BLaER1 treated with 17β-estradiol and CSF1 and Interleukin-3, amounts not matched to agents 10 nM and 100 nM (cell line): Measurements from ENCODE around the gene SCARB1.

Experiments
- H3K27ac ChIP-seq, 11 experiments: shearing (Covaris generic); formaldehyde crosslinking; 2 replicates each; pipeline ENCODE4 v1.8.1; 2022
- H3K27me3 ChIP-seq, 11 experiments: shearing (Covaris generic); formaldehyde crosslinking; 2 replicates each; pipeline ENCODE4 v1.8.1; 2022
- H3K36me3 ChIP-seq, 11 experiments: shearing (Covaris generic); formaldehyde crosslinking; 2 replicates each; pipeline ENCODE4 v1.8.1; 2022
- H3K4me1 ChIP-seq, 10 experiments: shearing (Covaris generic); formaldehyde crosslinking; 2 replicates each; pipeline ENCODE4 v1.8.1; 2022
- H3K4me2 ChIP-seq, 11 experiments: shearing (Covaris generic); formaldehyde crosslinking; 2 replicates each; pipeline ENCODE4 v1.8.1; 2022
- H3K4me3 ChIP-seq, 10 experiments: shearing (Covaris generic); formaldehyde crosslinking; 2 replicates each; pipeline ENCODE4 v1.8.1; 2022
- H3K9ac ChIP-seq, 11 experiments: shearing (Covaris generic); formaldehyde crosslinking; 2 replicates each; pipeline ENCODE4 v1.8.1; 2022
- H3K9me3 ChIP-seq, 11 experiments: shearing (Covaris generic); formaldehyde crosslinking; replicated peaks in 1 of 11; 2 replicates each; pipeline ENCODE4 v1.8.1; 2022
- H4K20me1 ChIP-seq, 11 experiments: shearing (Covaris generic); formaldehyde crosslinking; 2 replicates each; pipeline ENCODE4 v1.8.1; 2022
- Cebpa-rat ChIP-seq, 11 experiments: shearing (Covaris generic); IDR thresholded peaks; 2 replicates each; pipeline ENCODE4 v1.8.1; 2022

SCARB1 gene

DNA sequence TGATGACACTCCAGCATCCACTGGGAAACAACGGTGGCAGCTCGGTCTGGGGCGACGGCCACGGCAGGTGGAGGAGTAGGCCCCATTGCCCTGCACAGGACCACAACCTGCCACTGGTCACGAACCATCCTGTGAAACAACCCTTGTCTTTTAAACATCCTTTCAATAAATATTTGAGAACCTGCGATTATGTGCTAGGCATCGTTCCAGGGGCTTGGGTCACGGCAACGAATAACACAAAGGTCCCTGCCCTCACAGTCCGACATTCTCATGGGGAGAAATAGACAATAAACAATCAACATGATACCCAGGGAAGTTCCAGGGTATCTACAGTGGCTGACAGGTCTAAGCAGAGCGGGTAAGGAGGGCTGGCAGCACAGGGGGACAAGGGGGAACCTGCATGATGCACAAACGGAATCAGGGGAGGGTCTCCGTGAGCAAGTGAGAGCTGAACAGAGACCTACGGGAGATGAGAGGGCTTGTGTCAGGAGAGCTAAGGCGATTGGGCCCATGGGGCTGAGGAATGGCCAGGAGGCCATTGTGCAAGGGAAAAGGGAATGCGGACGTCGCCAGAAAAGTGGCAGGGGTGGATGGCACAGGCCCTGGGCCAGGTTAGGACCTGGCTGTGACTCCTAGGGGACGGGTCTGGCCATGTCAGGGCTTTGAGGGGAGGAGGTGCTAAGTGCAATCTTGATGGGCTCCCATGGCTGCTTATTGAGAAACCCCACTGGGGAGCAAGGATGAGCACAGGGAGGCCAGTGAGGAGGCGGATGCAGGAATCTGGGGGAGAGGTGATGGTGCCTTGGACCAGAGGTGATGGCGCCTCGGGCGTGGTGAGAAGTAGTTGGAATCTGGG, 9.7 kb downstream of the SCARB1 start:
- no peaks in the 10 kb centered on the region for H3K9me3 ChIP-seq
- peaks cover 7 to 93% (median 68%) of the 10 kb centered on the region in 11 experiments; a peak in 20 of 22 replicates for H3K36me3 ChIP-seq
- TF ChIP-seq Cebpa-rat (IDR thresholded peaks at IDR 0.05), result no peak
- 0 out of 22 replicates have a peak overlapping the region, but pooled peaks of 2 of the 11 experiments have one; percentile 2 to 6 for H3K9ac ChIP-seq
- peak overlapping the region in 8 of 11 experiments; percentile 75 to 93 (median 82); a peak in 14 of 22 replicates for H3K4me2 ChIP-seq
- H4K20me1 ChIP-seq, result peaks cover 0 to 100% (median 93%) of the 10 kb centered on the region in 11 experiments; a peak in 17 of 22 replicates
- H3K4me3 ChIP-seq, result no peak overlapping the region
- H3K4me1 ChIP-seq, result peaks cover 48 to 94% (median 73%) of the 10 kb centered on the region in 10 experiments
- peak overlapping the region in 7 of 11 experiments; percentile 22 to 76 (median 69); a peak in 10 of 22 replicates for H3K27ac ChIP-seq
- H3K27me3 ChIP-seq, result no peaks in the 10 kb centered on the region

DNA sequence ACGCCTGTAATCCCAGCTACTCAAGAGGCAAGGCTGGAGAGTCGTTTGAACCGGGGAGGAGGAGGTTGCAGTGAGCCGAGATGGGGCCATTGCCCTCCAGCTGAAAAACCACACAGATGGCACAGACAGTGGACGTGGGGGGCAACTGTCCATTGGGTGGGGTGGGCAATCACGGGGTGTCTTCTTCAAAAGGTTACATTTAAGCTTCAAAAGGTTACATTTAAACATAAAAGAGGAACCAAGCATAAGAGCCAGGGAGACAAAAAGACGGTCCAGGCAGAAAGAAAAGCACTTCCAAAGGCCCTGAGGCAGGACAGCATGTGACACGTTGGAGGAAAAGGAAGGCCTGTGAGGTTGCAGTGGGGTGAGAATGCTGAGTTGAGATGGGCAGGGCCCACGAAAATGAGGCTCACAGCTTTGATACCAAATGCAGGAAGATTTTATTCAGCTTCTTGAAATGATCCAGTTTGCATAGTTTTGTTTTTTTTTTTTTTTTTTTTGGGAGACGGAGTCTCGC, 10.7 kb downstream of the SCARB1 start:
- Histone ChIP-seq H4K20me1 (peaks cover 0 to 100% (median 97%) of the 10 kb centered on the region in 11 experiments; a peak in 17 of 22 replicates), H3K4me3 (peak overlapping the region in 2 of 10 experiments; percentile 23 to 25; a peak in 2 of 20 replicates), H3K36me3 (peaks cover 6 to 95% (median 71%) of the 10 kb centered on the region in 11 experiments; a peak in 20 of 22 replicates), H3K27me3 (no peaks in the 10 kb centered on the region), H3K4me1 (peaks cover 41 to 90% (median 73%) of the 10 kb centered on the region in 10 experiments), H3K4me2 (peak overlapping the region in 9 of 11 experiments; percentile 33 to 93 (median 76); a peak in 17 of 22 replicates), H3K27ac (peak overlapping the region in 7 of 11 experiments; percentile 31 to 78 (median 70); a peak in 13 of 22 replicates), H3K9me3 (no peaks in the 10 kb centered on the region), H3K9ac (peak overlapping the region in 5 of 11 experiments; percentile 25 to 57 (median 44); a peak in 6 of 22 replicates)
- no peak for TF ChIP-seq Cebpa-rat (IDR thresholded peaks at IDR 0.05)

DNA sequence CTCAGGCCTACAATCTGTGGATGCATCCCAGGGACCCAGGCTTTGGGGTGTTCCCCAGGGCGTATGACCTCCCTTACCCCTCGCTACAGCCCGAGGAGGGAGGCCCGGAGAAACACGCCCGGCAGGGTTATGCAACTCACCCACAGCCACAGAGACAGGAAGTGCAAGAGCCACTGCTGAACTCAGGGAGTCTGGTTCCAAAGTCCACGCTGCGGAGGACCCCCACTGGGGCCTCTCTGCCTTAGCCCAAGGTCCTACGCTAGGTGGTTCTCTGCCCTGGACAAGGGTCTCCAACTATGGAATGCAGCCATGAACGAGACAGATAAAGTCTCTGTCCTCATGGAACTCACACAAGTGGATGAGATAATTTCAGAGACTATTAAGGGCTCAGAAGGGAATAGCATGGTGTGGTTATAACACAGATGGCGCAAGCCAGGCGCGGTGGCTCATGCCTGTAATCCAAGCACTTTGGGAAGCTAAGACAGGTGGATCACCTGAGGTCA, 11.3 kb downstream of the SCARB1 start:
- Histone ChIP-seq H3K9ac (peak overlapping the region in 7 of 11 experiments; percentile 10 to 57 (median 43); a peak in 9 of 22 replicates), H3K4me3 (peak overlapping the region in 4 of 10 experiments; percentile 23 to 31 (median 25); a peak in 4 of 20 replicates), H3K27me3 (no peaks in the 10 kb centered on the region), H3K27ac (peak overlapping the region in 10 of 11 experiments; percentile 20 to 78 (median 54); a peak in 17 of 22 replicates), H4K20me1 (peaks cover 0 to 100% (median 97%) of the 10 kb centered on the region in 11 experiments; a peak in 18 of 22 replicates), H3K4me2 (peak overlapping the region in 9 of 11 experiments; percentile 33 to 93 (median 76); a peak in 17 of 22 replicates), H3K9me3 (no peaks in the 10 kb centered on the region), H3K4me1 (peaks cover 35 to 88% (median 69%) of the 10 kb centered on the region in 10 experiments), H3K36me3 (peaks cover 3 to 95% (median 71%) of the 10 kb centered on the region in 11 experiments; a peak in 19 of 22 replicates)
- peak in 6 of 11 experiments; percentile 9 to 80 (median 66); a peak in 7 of 22 replicates for TF ChIP-seq Cebpa-rat (IDR thresholded peaks at IDR 0.05)

GRCh38 chr12:124851342-124851741, 12.3 kb downstream of the SCARB1 start:
- peaks cover 3 to 95% (median 76%) of the 10 kb centered on the region in 11 experiments; a peak in 19 of 22 replicates for H3K36me3 ChIP-seq
- H4K20me1 ChIP-seq, result peaks cover 0 to 100% (median 97%) of the 10 kb centered on the region in 11 experiments; a peak in 18 of 22 replicates
- peaks cover 25 to 84% (median 61%) of the 10 kb centered on the region in 10 experiments for H3K4me1 ChIP-seq

GRCh38 chr12:124849382-124849781, 14.3 kb downstream of the SCARB1 start:
- TF ChIP-seq Cebpa-rat (IDR thresholded peaks at IDR 0.05), result no peak
- Histone ChIP-seq H3K27ac (no peak overlapping the region), H3K9me3 (no peaks in the 10 kb centered on the region), H3K36me3 (peaks cover 3 to 91% (median 72%) of the 10 kb centered on the region in 11 experiments; a peak in 19 of 22 replicates), H3K4me2 (no peak overlapping the region), H3K4me3 (no peak overlapping the region), H3K9ac (no peak overlapping the region), H4K20me1 (peaks cover 0 to 100% (median 94%) of the 10 kb centered on the region in 11 experiments; a peak in 19 of 22 replicates), H3K4me1 (peaks cover 6 to 67% (median 42%) of the 10 kb centered on the region in 10 experiments), H3K27me3 (no peaks in the 10 kb centered on the region)

More at GRCh38 chr12:124851342-124851741, 12.3 kb downstream of the SCARB1 start:
- Histone ChIP-seq H3K9ac (no peak overlapping the region), H3K4me3 (no peak overlapping the region), H3K27me3 (no peaks in the 10 kb centered on the region), H3K9me3 (no peaks in the 10 kb centered on the region), H3K4me2 (peak overlapping the region in 5 of 11 experiments; percentile 0 to 90 (median 84); a peak in 9 of 22 replicates), H3K27ac (peak overlapping the region in 2 of 11 experiments; percentile 70 to 73; a peak in 2 of 22 replicates)
- no peak for TF ChIP-seq Cebpa-rat (IDR thresholded peaks at IDR 0.05)

- H3K27me3 ChIP-seq, result no peaks in the 10 kb centered on the region
- H3K4me2 ChIP-seq, result peak overlapping the region in 1 of 11 experiments; percentile 5; a peak in 1 of 22 replicates
- peaks cover 4 to 64% (median 42%) of the 10 kb centered on the region in 10 experiments for H3K4me1 ChIP-seq
- H3K27ac ChIP-seq, result no peak overlapping the region
- H3K36me3 ChIP-seq, result peaks cover 3 to 91% (median 72%) of the 10 kb centered on the region in 11 experiments; a peak in 19 of 22 replicates
- no peak for TF ChIP-seq Cebpa-rat (IDR thresholded peaks at IDR 0.05)
- H3K9ac ChIP-seq, result no peak overlapping the region
- H4K20me1 ChIP-seq, result peaks cover 0 to 100% (median 94%) of the 10 kb centered on the region in 11 experiments; a peak in 19 of 22 replicates
- no peaks in the 10 kb centered on the region for H3K9me3 ChIP-seq
- H3K4me3 ChIP-seq, result no peak overlapping the region
These were observed 14.9 kb downstream of the SCARB1 start for GRCh38 chr12:124848621-124849380.

GRCh38 chr12:124847113-124848074, 16.3 kb downstream of the SCARB1 start:
- Histone ChIP-seq H3K36me3 (peaks cover 3 to 90% (median 75%) of the 10 kb centered on the region in 11 experiments; a peak in 19 of 22 replicates), H3K4me1 (peaks cover 17 to 64% (median 45%) of the 10 kb centered on the region in 10 experiments), H3K9ac (0 out of 22 replicates have a peak overlapping the region, but pooled peaks of 2 of the 11 experiments have one; percentile 20 to 32), H3K4me2 (peak overlapping the region in 2 of 11 experiments; percentile 1 to 18; a peak in 2 of 22 replicates), H3K9me3 (no peaks in the 10 kb centered on the region), H3K27ac (no peak overlapping the region), H3K27me3 (no peaks in the 10 kb centered on the region), H3K4me3 (no peak overlapping the region), H4K20me1 (peaks cover 0 to 100% (median 96%) of the 10 kb centered on the region in 11 experiments; a peak in 19 of 22 replicates)
- TF ChIP-seq Cebpa-rat (IDR thresholded peaks at IDR 0.05), result no peak
